Measurements from ENCODE around the gene SLC25A33. TPM values are rescaled to one million over a fixed set of nuclear protein-coding genes. Genes with fewer than 3 reads are reported as not detected.

Gene SLC25A33
- 10 to 100 TPM; 10.9 to 16.4 TPM for total RNA-seq

- peak; percentile 98 for DNase-seq (ENCODE audit: low spot score)
- H3K9me3 ChIP-seq, result no peaks in the 10 kb centered on the region
- no peak for TF ChIP-seq CTCF (IDR thresholded peaks at IDR 0.05)
Measured at GRCh38 chr1:9539165-9539828, at the start of gene SLC25A33. Gene SLC25A33 (plus strand): TSS chr1:9539465. CDS start chr1:9539692, 227 bp downstream.

GRCh38 chr1:9490605-9491339 lies 48.5 kb upstream of the SLC25A33 start:
- DNase-seq (ENCODE audit: low spot score), result peak; percentile 92
- peaks cover 0 to 10% of the 10 kb centered on the region in 2 donors for H3K4me1 ChIP-seq
- H3K27ac ChIP-seq, result no peak overlapping the region
- TF ChIP-seq CTCF (IDR thresholded peaks at IDR 0.05), result peak; percentile 81 to 90
- no peaks in the 10 kb centered on the region for H3K36me3 ChIP-seq
- no peaks in the 10 kb centered on the region for H3K27me3 ChIP-seq
- no peak overlapping the region for H3K4me3 ChIP-seq
- no peaks in the 10 kb centered on the region for H3K9me3 ChIP-seq

More at GRCh38 chr1:9539165-9539828, at the start of gene SLC25A33:
- peak within 1 kb of the TSS; percentile 51 to 92 for H3K4me3 ChIP-seq
- H3K27me3 ChIP-seq, result no peaks in the 10 kb centered on the region
- no peaks in the 10 kb centered on the region for H3K36me3 ChIP-seq
- peaks cover 0 to 26% of the 10 kb centered on the region in 2 donors for H3K4me1 ChIP-seq
- H3K27ac ChIP-seq, result peak within 1 kb of the TSS; percentile 88 to 95

GRCh38 chr1:9493326-9493725 lies 45.9 kb upstream of the SLC25A33 start:
- no peaks in the 10 kb centered on the region for H3K36me3 ChIP-seq
- no peak for DNase-seq (ENCODE audit: low spot score)
- H3K4me3 ChIP-seq, result no peak overlapping the region
- no peak overlapping the region for H3K27ac ChIP-seq
- H3K9me3 ChIP-seq, result no peaks in the 10 kb centered on the region
- TF ChIP-seq CTCF (IDR thresholded peaks at IDR 0.05), result no peak
- peaks cover 0 to 10% of the 10 kb centered on the region in 2 donors for H3K4me1 ChIP-seq
- H3K27me3 ChIP-seq, result no peaks in the 10 kb centered on the region

GRCh38 chr1:9494936-9495758 lies 44.1 kb upstream of the SLC25A33 start:
- peak overlapping the region in 1 of 2 donors; percentile 21 for H3K4me3 ChIP-seq
- no peaks in the 10 kb centered on the region for H3K27me3 ChIP-seq
- H3K36me3 ChIP-seq, result no peaks in the 10 kb centered on the region
- H3K4me1 ChIP-seq, result peaks cover 0 to 10% of the 10 kb centered on the region in 2 donors
- no peaks in the 10 kb centered on the region for H3K9me3 ChIP-seq
- no peak for DNase-seq (ENCODE audit: low spot score)
- H3K27ac ChIP-seq, result no peak overlapping the region
- peak; percentile 96 to 100 for TF ChIP-seq CTCF (IDR thresholded peaks at IDR 0.05)

- Histone ChIP-seq H3K9me3 (no peaks in the 10 kb centered on the region), H3K4me1 (peaks cover 0 to 10% of the 10 kb centered on the region in 2 donors), H3K27ac (no peak overlapping the region), H3K27me3 (no peaks in the 10 kb centered on the region), H3K4me3 (no peak overlapping the region), H3K36me3 (no peaks in the 10 kb centered on the region)
- TF ChIP-seq CTCF (IDR thresholded peaks at IDR 0.05), result no peak
- no peak for DNase-seq (ENCODE audit: low spot score)
Measured at GRCh38 chr1:9495854-9496374, 43.4 kb upstream of the SLC25A33 start.

Data from right atrium auricular region (tissue), 2 donors.